Measurements from ENCODE around the gene ALOX15B.

DNA sequence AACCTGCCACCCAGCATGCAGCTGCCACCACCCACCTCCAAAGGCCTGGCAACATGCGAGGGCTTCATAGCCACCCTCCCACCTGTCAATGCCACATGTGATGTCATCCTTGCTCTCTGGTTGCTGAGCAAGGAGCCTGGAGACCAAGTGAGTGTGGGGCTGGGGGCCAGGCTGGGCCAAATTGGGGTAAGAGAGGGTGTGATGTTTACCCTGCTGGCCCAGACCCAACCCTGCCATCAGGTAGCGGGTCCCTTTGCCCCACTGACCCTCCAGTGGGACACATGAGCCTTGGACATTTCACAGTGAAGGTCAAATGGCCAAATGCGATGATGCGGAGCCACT is 8.9 kb downstream of the ALOX15B start:
- TF ChIP-seq EZH2 (IDR thresholded peaks at IDR 0.05; ENCODE audit: insufficient read depth, poor library complexity, severe bottlenecking): no peak
- TF ChIP-seq EZH2phosphoT487 (IDR thresholded peaks at IDR 0.05; ENCODE audit: insufficient read depth, low read depth): no peak
